Stimulated activated CD8-positive, alpha-beta memory T cell treated with anti-CD3 and anti-CD28 coated beads, Interleukin-4, amount 100 ng/mL, for 48 hours (primary cell): ENCODE results near the gene LSS.
A peak's percentile ranks its signal among the peaks of the same experiment; 100 is the strongest.
"Not testable (repeated sequence)": the region's sequence is repeated elsewhere in the genome, so short reads cannot be mapped to it uniquely, and the experiment has no call there.

ENCODE experiments used
- DNase-seq: peaks from one replicate; pipeline ENCODE4 v3.0.0-alpha.2; 2020

The LSS gene

DNA sequence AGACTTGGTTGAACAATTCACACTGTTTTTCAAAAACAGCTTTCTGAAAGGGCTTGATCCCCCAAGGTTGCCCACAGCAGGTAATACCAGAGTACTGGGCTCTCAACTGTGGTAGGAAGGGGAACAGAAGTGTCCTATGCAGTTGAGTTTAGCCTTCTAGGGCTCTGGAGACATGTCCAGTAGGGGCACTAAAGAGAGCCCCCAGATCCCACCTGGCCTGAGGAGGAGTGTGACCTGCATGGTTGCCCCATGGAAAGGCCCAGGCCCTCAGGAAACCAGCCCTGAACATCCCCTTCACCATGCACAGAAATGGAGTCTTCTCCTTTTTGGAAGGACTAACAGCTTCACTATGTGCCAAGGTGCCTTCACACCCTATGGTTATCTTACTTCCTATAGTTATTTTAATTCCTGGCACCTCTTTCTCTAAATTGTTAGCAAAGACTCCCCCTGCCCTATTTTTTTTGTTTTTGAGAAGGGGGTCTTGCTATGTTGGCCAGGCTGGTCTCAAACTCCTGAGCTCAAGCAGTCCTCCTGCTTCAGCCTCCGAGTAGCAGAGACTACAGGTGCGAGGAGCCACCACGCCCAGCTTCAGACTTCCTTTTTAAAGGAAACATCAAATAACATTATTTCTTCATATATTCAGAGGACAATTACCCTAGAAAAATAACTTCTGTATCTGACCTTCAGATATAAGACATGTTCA, 16.8 kb upstream of the LSS start:
- no peak for DNase-seq

- no peak for DNase-seq
These were observed 16.0 kb upstream of the LSS start for GRCh38 chr21:46244602-46245001.

GRCh38 chr21:46243960-46244361, 15.4 kb upstream of the LSS start:
- no peak for DNase-seq

DNA sequence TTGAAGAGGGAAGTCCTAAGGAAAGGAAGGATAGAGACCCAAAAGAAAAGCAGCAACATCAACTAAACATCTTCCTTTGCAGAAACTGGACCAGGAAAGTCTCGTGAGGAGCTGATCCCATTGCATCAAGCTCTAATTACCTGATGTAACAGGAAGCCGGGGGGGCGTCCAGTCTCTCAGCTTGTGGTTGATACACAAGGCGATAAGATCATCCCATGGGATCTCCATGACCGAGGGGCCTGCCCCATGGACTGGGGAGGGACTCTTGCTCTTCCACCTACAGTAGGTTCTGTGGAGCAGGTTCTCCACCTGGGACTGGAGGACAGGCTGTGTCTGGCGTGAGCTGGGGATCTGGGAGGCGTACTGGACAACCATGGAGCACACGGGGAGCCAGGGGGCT, 14.8 kb upstream of the LSS start:
- DNase-seq = no peak

DNA sequence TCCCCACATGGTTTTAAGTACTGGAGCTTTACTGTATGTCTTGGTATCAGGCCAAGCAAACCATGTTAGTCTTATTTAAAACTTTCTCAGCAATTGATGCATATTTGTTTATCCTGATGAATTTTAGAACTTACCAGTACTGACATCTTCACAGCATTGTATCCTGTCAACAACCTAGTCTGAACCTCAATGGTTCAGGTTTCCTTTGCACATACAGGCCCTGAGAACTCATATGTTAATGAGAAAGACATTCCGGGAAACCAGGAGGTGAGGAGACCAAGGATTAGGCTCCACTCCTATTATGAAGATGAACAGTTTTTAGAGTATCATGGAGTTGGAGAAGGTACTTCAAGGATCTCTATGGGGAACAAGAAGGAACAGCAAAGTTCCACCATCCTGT, 13.0 kb upstream of the LSS start:
- not testable (repeated sequence) for DNase-seq

DNA sequence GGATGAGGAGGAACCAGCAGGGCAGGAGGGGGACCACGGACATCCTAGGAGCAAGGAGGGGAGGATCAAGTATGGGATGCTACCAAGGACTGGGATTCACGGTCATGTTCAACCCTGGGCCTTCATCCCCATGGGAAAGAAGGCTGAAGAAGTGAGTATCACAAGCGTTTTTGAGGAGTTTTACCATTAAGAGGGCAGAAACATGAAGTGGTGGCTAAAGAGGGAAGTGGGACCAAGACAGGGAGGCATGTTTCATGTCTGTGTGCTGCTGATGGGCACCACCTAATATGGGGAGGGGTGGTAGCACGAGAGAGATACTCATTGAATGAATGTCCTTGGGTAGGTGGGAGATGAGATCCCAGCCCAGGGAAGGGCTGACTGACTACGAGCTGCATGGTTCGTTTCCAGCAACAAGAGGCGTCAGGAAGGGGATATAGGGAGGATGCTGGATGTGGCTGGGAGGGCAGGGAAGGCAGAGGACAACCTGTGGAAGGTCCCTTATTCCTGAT, 11.3 kb upstream of the LSS start:
- DNase-seq = no peak

DNA sequence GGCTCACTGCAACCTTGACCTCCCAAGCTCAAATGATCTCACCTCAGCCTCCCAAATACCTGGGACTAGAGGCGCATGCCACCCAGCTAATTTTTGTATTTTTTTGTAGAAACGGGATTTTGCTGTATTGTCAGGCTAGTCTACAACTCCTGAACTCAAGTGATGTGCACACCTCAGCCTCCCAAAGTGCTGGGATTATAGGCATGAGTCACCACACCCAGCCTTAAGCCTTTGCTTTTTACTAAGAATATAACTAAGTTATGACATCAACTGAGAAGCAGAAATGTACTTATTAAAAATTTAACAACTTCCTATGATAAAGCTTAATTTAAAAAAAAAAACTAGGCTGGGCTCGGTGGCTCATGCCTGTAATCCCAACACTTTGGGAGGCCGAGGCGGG, 8.9 kb upstream of the LSS start:
- no peak for DNase-seq

DNA sequence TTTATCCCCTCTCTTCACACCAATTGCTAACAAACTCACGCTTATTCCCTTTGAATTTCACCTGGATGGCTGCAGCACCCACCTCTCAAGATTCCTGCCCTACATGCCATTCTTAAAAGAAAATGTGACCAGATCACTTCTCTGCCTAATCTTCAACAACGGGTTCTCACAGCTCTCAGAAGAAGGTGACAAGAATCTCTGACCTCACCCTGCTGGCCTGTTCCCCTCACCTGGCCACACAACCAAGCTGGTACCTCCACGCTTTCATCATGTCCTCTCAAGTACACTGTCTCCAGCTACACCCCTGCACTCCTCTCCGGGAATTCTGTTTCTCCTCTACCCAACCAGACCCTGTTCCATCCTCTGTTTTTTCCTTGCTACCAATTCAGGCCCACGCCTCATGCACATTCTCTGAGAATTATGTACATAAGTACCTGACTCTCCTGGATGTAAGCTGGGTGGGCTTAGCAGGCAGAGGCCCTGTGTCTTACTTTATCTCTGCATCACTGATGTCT, 5.9 kb upstream of the LSS start:
- no peak for DNase-seq

- no peak for DNase-seq
These were observed 1.3 kb upstream of the LSS start for GRCh38 chr21:46229923-46230260.

DNA sequence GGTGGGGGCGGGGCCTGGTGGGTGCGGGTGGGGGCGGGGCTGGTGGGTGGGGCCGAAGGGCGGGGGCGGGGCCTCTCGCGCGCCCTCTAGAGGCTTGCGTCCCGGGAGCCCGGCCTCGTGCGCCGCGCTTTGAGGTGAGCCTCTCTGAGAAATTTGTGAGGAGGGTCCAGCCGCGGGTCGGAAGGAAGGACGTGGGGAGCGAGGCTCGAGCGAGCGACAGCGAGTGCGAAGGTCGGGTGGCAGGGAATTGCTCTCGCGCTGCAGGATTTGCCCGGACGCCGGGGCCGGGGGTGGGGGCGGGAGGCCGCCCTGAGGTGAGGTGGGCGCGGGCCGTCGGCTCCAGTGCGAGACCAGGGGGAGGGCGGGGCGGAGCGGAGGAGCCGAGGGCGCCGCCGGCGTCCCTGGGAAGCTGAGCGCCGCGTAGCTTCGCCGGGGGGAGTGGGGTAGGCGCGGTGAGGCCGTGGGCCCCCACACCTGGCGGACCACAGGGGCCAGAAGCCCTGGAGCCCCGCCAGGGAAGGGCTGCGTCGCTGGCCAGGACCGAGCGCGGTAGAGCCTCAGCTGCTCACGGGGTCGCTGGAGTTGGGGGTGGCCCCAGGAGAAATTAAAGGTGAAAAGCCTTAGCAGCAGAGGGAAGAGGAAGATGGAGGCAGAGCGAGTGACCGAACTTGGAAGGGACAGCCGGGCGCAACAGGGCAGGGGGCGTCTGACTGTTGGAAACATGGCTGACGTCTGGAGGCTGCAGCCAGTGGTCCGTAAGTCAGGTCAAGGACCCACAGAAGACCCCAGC, 754 bp upstream of the LSS start:
- peak; percentile 26 for DNase-seq

DNA sequence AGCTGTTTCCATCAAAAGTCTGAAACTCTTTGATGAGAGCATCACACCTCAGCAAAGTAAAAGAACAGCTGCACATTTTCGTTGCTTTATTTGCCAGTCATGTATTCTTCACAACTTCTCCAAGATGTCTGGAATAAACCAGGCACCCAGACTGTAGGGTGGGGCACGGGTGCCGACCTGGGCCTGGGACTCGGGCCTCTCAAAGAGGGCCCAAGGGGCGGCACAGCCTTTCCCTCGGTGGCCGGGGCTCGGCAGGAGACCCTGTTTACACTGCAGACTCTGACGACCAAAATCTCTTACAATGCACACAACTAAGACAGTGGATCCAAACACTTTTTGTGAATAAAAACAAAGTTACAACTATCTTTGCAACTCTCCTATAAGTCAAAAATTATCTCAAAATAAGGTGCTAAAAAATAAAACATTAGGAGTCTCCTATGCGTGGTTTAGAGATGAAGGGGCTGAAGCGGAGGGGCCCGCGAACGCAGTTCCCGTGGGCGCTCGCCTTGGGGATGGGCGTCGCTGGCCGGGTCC, 696 bp downstream of the LSS start:
- DNase-seq = no peak

DNA sequence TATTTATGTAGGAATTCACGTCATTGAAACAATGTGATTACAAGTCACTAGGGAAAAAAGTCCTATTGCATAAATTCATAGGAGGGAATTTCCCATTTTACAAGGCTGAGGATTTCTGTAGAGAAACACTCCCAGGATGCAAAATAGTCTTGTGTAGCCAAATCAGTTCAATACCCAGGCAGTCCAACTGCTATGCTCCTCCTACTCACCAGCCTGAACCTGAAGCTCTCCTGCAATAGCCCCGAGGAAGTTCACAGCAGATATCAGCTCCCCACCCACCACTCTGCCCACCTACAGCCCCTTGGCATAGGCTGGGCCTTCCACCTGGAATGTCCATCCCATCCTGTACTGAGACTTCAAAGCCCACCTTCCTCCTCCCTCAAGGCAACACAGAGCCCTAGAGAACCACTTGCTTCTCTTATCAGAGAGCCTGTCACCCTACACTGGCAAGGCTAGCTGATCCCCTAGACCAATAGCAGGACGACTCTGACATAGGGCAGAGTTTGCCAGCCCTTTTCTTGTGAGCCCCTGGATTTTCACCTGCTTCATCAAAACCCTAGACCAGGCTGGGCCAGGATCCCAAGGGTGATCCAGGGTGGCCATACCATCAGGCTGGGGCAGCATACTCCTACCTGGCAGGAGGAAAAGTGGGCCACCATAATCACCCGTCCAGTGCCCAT, 1.5 kb downstream of the LSS start:
- no peak for DNase-seq

- DNase-seq = no peak
These were observed 2.4 kb downstream of the LSS start for GRCh38 chr21:46226146-46226545.

- DNase-seq = not testable (repeated sequence)
These were observed 4.9 kb downstream of the LSS start for GRCh38 chr21:46223661-46224060.

DNA sequence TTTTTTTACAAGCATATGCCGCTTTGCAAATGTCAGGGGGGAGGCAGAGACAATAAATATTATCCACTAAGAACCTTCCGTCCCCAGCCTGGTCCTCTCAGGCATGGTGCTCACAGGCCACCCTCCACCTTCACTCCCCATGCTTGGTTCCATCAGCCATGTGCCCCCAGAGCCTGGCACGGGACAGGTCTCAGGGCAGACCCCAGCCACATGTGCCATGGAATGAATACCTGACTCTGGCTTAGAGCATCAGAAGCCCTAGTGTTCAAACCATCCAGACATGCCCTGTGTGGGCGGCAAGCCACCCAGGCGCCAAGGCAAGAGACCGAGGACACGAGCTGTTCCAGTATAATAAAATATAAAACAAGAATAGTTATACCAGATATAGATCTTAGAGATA, 5.4 kb downstream of the LSS start:
- DNase-seq = no peak

DNA sequence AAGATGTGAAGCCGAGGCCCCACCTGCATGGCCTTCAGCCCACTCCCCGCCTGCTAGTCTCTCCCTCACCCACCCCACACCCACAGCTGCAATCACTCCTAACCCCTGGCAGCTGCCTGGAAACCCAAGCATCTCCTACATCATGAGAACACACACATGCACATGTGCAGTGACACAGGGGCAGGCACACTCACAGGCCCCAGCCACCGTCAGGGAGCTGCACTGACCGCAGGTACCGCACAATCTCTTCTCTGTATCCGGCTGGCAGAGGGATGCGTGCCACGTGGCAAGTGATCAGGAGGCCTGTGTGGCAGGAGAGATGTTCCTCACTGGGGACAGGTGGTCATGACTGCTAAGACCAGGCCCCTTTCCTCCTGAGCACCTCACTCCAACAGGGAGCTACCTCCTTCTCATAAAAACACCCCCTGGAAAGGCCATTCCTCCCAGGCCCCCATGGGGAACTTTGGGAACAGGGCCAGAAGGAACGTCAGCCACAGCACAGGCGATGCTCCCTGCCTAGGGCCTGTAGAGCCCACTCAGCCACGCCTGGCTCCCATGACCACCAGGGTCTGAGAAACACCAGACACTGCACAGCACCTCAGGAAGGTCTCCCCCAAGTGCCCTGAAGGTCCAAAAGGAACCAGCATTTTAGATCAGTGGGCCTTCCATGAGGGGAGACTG, 6.0 kb downstream of the LSS start:
- DNase-seq = no peak

GRCh38 chr21:46221664-46222435, 6.7 kb downstream of the LSS start:
- DNase-seq = no peak

GRCh38 chr21:46220847-46221246, 7.7 kb downstream of the LSS start:
- no peak for DNase-seq

DNA sequence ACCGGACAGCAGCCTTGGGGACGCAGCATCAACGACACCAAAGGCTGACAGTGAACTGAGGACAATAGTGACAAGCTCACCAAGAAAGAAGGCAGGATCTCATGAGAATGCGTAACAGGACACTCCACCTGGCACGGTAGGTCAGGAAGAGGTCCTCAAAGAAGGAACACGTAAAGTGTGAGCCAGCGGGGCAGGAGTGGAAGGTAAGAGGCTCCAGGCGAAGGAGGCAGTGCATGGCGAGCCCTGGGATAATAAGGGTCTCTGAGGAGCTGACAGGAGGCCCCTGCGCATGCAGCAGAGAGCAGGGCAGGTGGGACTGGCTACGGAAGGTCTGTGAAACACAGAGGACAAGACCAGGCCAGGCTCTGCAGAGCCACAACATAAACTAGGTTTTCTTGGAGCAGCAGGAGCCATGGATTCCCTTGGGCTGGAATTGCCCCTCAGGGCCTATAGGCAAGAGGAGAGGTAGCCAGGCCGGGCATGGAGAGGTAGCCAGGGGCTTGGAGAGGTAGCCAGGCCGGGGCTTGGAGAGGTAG, 8.2 kb downstream of the LSS start:
- no peak for DNase-seq

DNA sequence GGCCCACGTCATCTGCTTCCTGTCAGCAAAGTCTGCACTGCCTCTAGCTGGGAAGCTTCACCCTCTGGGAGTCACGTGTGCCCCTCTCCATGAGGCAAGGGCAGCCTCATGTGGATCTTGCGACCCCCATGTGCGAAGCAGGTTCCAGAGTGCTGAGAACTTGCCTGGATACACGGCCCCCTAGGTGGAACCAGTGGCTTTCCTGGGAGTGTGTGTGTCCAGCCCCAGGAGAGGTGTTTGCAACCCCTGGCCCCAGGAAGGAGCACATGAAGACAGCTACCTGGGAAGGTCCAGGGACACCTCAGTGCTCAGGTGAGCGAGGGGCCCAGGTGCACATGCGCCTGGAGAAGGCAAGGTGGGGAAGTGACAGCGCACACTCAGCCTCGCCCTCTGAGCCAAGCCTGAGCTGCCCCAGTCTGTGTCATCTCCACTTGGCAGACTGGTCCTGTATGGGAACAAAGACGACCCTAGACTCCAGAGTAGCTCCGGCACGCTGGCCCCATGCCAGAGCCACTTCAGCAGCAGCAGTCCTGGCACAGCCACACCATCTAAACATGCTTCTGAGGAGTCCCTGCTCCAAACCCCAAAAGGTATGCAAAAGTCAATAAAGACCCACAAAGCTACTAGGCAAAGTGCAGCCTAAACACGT, 8.9 kb downstream of the LSS start:
- DNase-seq = no peak

DNA sequence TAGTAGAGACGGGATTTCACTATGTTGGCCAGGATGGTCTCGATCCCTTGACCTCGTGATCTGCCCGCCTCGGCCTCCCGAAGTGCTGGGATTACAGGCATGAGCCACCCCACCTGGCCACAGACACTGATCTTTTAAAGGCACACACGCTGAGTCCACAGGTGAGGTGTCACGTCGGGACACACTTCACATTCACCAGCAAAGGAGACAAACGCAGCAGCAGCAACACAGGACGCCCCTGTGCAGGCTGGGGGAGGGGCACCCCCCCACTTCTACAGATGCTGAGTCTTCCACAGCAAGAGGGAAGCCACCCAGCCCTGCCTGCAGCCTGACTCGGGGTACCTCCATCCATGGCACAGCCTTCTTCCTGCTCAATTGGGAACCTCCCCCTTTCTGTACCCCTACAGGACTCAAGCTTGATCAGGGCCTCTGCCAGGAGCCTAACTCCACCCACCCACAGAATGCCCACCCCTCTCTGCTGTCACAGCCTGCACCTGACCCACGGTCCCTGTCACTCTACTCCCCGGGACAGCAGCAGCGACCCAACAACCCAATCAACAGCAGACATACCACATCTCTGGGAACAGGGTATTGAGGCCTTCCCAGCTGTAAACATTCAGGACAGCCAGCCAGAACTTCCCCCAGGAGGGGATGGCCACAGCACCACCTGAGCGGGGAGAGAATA, 9.5 kb downstream of the LSS start:
- no peak for DNase-seq
